AG04450 (cell line): Measurements from ENCODE around the gene MUC6. TPM values are rescaled to one million over a fixed set of nuclear protein-coding genes. Genes with fewer than 3 reads are reported as not detected.

ENCODE experiments used
- CTCF ChIA-PET: fragments of 300-600, 350-600 bp; formaldehyde crosslinking; extraction: SDS; loops from one replicate; lab custom pipeline; 2022; ENCODE audit warnings: antibody characterized with exemption, inconsistent platforms; lab: Charles Lee
- POLR2A ChIA-PET: fragments of 350-600 bp; formaldehyde crosslinking; extraction: SDS; loops from one replicate; lab custom pipeline; 2021; ENCODE audit warnings: antibody characterized with exemption, inconsistent platforms; lab: Yijun Ruan, JAX
- DNase-seq: peaks from one replicate; pipeline ENCODE4 v3.0.0-alpha.2; 2011; ENCODE audit warnings: low read depth, low spot score
- H3K27ac ChIP-seq: one replicate; pipeline ENCODE4 v1.5.1; 2012; ENCODE audit warnings: low read depth, low read length, control low read depth
- H3K27me3 ChIP-seq: one replicate; pipeline ENCODE4 v1.6.0; 2012; ENCODE audit warnings: low read length; ENCODE audit not compliant: control insufficient read depth, insufficient read depth
- H3K4me3 ChIP-seq: 2 replicates; pipeline ENCODE4 v1.5.1; 2011; ENCODE audit warnings: mild to moderate bottlenecking, low read depth, low read length, control low read depth
- H3K9me3 ChIP-seq: 2 replicates; pipeline ENCODE4 v1.5.1; 2012; ENCODE audit warnings: low read length; ENCODE audit not compliant: control insufficient read depth, insufficient read depth
- CTCF ChIP-seq: IDR thresholded peaks from 2 replicates; pipeline ENCODE4 v1.5.1; 2011; ENCODE audit warnings: low read depth, low read length, control low read depth, inconsistent platforms
- polyA plus RNA-seq: library from polyadenylated mRNA; depleted of rRNA; stranded (reverse); fragments of >200 nt; gene quantifications from 2 replicates; pipeline ENCODE4 v1.2.3, GENCODE V29; 2011

The MUC6 gene
- polyA plus RNA-seq, 1 experiment = not detected

GRCh38 chr11:1024597-1025409, 11.7 kb downstream of the MUC6 start:
- H3K27ac ChIP-seq = no peak overlapping the region
- H3K27me3 ChIP-seq = no peaks in the 10 kb centered on the region
- no peak overlapping the region for H3K4me3 ChIP-seq
- no peak for TF ChIP-seq CTCF
- POLR2A ChIA-PET = no interaction called here
- CTCF ChIA-PET = no interaction called here
- no peaks in the 10 kb centered on the region; the same call in 1 of the 2 replicates for H3K9me3 ChIP-seq
- DNase-seq = no peak

GRCh38 chr11:1023811-1024596, 12.5 kb downstream of the MUC6 start:
- H3K9me3 ChIP-seq = no peaks in the 10 kb centered on the region; the same call in 1 of the 2 replicates
- H3K27ac ChIP-seq = no peak overlapping the region
- H3K4me3 ChIP-seq = no peak overlapping the region
- POLR2A ChIA-PET = no interaction called here
- no peak for TF ChIP-seq CTCF
- H3K27me3 ChIP-seq = no peaks in the 10 kb centered on the region
- CTCF ChIA-PET = no interaction called here
- no peak for DNase-seq

GRCh38 chr11:1022908-1023810, 13.4 kb downstream of the MUC6 start:
- no peaks in the 10 kb centered on the region for H3K27me3 ChIP-seq
- POLR2A ChIA-PET = no interaction called here
- no peak overlapping the region for H3K4me3 ChIP-seq
- CTCF ChIA-PET = no interaction called here
- TF ChIP-seq CTCF = no peak
- H3K27ac ChIP-seq = no peak overlapping the region
- H3K9me3 ChIP-seq = no peaks in the 10 kb centered on the region; the same call in 1 of the 2 replicates
- DNase-seq = no peak

GRCh38 chr11:1022411-1022810, 14.1 kb downstream of the MUC6 start:
- ChIA-PET CTCF (no interaction called here), POLR2A (no interaction called here)
- no peak for TF ChIP-seq CTCF
- Histone ChIP-seq H3K4me3 (no peak overlapping the region), H3K27ac (no peak overlapping the region), H3K27me3 (no peaks in the 10 kb centered on the region), H3K9me3 (peaks cover 3% of the 10 kb centered on the region)
- no peak for DNase-seq
